Endothelial cell (in vitro differentiated cells): ENCODE measurements around the gene RIPOR3. TPM values are rescaled to one million over a fixed set of nuclear protein-coding genes. Genes with fewer than 3 reads are reported as not detected.

ENCODE experiments used
- DNase-seq: peaks from one replicate; pipeline ENCODE4 v3.0.0; 2021; ENCODE audit warnings: low spot score
- H3K27ac Mint-ChIP-seq: one replicate; pipeline ENCODE4 v1.8.0; 2021; ENCODE audit warnings: mixed read lengths, inconsistent platforms; ENCODE audit not compliant: unreplicated experiment
- H3K27me3 Mint-ChIP-seq: one replicate; pipeline ENCODE4 v1.8.0; 2021; ENCODE audit warnings: mild to moderate bottlenecking, moderate library complexity, mixed read lengths, inconsistent platforms; ENCODE audit not compliant: unreplicated experiment
- H3K36me3 Mint-ChIP-seq: one replicate; pipeline ENCODE4 v1.8.0; 2021; ENCODE audit warnings: mild to moderate bottlenecking, low read depth, mixed read lengths, inconsistent platforms; ENCODE audit not compliant: unreplicated experiment
- H3K4me1 Mint-ChIP-seq: one replicate; pipeline ENCODE4 v1.8.0; 2021; ENCODE audit warnings: mild to moderate bottlenecking, mixed read lengths, inconsistent platforms; ENCODE audit not compliant: unreplicated experiment
- H3K4me3 Mint-ChIP-seq: one replicate; pipeline ENCODE4 v1.8.0; 2021; ENCODE audit warnings: mild to moderate bottlenecking, mixed read lengths, inconsistent platforms; ENCODE audit not compliant: unreplicated experiment
- H3K9me3 Mint-ChIP-seq: one replicate; pipeline ENCODE4 v1.8.0; 2021; ENCODE audit warnings: mixed read lengths, inconsistent platforms; ENCODE audit not compliant: unreplicated experiment
- CTCF ChIP-seq: fragments of 200-600 bp; sonication (generic); IDR thresholded peaks from one replicate; pipeline ENCODE4 v1.5.0; 2021; ENCODE audit warnings: antibody characterized with exemption; ENCODE audit not compliant: unreplicated experiment
- total RNA-seq: library from RNA; stranded (reverse); fragmentation: NEBNext Ultra II Directional; extraction: Animal tissue kit (Norgen Biotek cat#: 25700); gene quantifications from one replicate; pipeline ENCODE4 v1.2.1, GENCODE V29; 2021; ENCODE audit not compliant: unreplicated experiment

Gene RIPOR3
- total RNA-seq, 1 donor from 2014 or later: 11.2 TPM

- DNase-seq: no peak
- Mint-ChIP-seq H3K27me3 (peaks cover 15% of the 10 kb centered on the region), H3K9me3 (no peaks in the 10 kb centered on the region), H3K4me3 (no peak overlapping the region), H3K4me1 (peaks cover 13% of the 10 kb centered on the region), H3K36me3 (no peaks in the 10 kb centered on the region), H3K27ac (no peak overlapping the region)
- TF ChIP-seq CTCF: no peak
These were observed 98.9 kb downstream of the RIPOR3 start for GRCh38 chr20:50592282-50593004.

GRCh38 chr20:50591233-50591852, 100.0 kb downstream of the RIPOR3 start:
- no peak overlapping the region for H3K27ac Mint-ChIP-seq
- peaks cover 7% of the 10 kb centered on the region for H3K27me3 Mint-ChIP-seq

GRCh38 chr20:50590348-50590664, 101.0 kb downstream of the RIPOR3 start:
- no peak for DNase-seq
- H3K4me3 Mint-ChIP-seq: no peak overlapping the region
- H3K36me3 Mint-ChIP-seq: peaks cover 8% of the 10 kb centered on the region
- H3K27ac Mint-ChIP-seq: no peak overlapping the region
- no peak for TF ChIP-seq CTCF
- H3K27me3 Mint-ChIP-seq: peaks cover 4% of the 10 kb centered on the region
- H3K9me3 Mint-ChIP-seq: no peaks in the 10 kb centered on the region
- no peaks in the 10 kb centered on the region for H3K4me1 Mint-ChIP-seq

More at GRCh38 chr20:50591233-50591852, 100.0 kb downstream of the RIPOR3 start:
- H3K9me3 Mint-ChIP-seq: no peaks in the 10 kb centered on the region
- H3K4me1 Mint-ChIP-seq: peaks cover 9% of the 10 kb centered on the region
- no peak for TF ChIP-seq CTCF
- peaks cover 1% of the 10 kb centered on the region for H3K36me3 Mint-ChIP-seq
- no peak for DNase-seq
- no peak overlapping the region for H3K4me3 Mint-ChIP-seq

DNA sequence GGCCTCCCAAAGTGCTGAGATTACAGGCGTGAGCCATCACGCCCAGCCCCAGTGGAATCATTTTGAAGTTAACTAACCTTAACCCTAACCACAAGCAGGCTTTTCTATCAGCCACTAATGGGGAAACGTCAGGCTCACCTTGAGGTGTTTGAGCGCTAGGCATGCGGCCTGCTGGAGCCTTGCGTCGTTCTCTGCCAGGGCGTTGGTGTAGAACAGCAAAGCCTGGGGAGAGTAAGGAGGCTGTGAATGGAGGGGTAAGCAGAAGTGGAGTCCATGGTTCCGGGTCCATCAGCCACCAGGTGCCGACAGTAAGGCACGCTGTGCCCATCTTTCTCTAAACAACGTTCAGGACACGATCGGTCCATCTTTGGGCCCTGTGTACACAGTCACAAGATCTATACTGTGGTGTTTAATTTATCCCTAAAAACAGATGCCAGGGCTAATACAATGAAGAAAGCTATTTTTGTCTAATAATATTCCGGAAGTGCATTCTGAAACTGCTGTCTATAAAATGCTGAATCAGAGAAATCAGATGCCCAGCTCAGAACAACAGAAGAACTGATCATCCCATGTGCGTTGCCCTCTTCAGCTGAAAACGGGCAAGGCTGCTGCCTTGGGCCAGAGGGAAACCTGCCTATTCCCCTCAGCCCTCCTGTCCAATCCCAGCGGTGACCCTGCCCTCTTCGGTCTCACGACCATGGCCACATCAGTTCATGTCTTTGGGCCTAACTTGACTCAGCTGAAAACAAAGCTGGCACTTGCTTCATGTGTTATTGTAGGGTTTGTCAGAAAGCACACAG, 101.6 kb downstream of the RIPOR3 start:
- Mint-ChIP-seq H3K4me3 (no peak overlapping the region), H3K36me3 (peaks cover 8% of the 10 kb centered on the region), H3K4me1 (no peaks in the 10 kb centered on the region), H3K27me3 (peaks cover 4% of the 10 kb centered on the region), H3K27ac (no peak overlapping the region), H3K9me3 (no peaks in the 10 kb centered on the region)
- no peak for DNase-seq
- TF ChIP-seq CTCF: no peak
